NOMO-1 treated with dmso at 0.1 percent for 144 hours (cell line): ENCODE data around the gene ZNF638.
"Not testable (repeated sequence)": the region's sequence is repeated elsewhere in the genome, so short reads cannot be mapped to it uniquely, and the experiment has no call there.

Experiments used
- DNase-seq: peaks from one replicate; lab custom pipeline; 2025; ENCODE audit not compliant: unreplicated experiment; lab: John Stamatoyannopoulos, UW

ZNF638 gene, protein sequence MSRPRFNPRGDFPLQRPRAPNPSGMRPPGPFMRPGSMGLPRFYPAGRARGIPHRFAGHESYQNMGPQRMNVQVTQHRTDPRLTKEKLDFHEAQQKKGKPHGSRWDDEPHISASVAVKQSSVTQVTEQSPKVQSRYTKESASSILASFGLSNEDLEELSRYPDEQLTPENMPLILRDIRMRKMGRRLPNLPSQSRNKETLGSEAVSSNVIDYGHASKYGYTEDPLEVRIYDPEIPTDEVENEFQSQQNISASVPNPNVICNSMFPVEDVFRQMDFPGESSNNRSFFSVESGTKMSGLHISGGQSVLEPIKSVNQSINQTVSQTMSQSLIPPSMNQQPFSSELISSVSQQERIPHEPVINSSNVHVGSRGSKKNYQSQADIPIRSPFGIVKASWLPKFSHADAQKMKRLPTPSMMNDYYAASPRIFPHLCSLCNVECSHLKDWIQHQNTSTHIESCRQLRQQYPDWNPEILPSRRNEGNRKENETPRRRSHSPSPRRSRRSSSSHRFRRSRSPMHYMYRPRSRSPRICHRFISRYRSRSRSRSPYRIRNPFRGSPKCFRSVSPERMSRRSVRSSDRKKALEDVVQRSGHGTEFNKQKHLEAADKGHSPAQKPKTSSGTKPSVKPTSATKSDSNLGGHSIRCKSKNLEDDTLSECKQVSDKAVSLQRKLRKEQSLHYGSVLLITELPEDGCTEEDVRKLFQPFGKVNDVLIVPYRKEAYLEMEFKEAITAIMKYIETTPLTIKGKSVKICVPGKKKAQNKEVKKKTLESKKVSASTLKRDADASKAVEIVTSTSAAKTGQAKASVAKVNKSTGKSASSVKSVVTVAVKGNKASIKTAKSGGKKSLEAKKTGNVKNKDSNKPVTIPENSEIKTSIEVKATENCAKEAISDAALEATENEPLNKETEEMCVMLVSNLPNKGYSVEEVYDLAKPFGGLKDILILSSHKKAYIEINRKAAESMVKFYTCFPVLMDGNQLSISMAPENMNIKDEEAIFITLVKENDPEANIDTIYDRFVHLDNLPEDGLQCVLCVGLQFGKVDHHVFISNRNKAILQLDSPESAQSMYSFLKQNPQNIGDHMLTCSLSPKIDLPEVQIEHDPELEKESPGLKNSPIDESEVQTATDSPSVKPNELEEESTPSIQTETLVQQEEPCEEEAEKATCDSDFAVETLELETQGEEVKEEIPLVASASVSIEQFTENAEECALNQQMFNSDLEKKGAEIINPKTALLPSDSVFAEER (N-terminal part only)

DNA sequence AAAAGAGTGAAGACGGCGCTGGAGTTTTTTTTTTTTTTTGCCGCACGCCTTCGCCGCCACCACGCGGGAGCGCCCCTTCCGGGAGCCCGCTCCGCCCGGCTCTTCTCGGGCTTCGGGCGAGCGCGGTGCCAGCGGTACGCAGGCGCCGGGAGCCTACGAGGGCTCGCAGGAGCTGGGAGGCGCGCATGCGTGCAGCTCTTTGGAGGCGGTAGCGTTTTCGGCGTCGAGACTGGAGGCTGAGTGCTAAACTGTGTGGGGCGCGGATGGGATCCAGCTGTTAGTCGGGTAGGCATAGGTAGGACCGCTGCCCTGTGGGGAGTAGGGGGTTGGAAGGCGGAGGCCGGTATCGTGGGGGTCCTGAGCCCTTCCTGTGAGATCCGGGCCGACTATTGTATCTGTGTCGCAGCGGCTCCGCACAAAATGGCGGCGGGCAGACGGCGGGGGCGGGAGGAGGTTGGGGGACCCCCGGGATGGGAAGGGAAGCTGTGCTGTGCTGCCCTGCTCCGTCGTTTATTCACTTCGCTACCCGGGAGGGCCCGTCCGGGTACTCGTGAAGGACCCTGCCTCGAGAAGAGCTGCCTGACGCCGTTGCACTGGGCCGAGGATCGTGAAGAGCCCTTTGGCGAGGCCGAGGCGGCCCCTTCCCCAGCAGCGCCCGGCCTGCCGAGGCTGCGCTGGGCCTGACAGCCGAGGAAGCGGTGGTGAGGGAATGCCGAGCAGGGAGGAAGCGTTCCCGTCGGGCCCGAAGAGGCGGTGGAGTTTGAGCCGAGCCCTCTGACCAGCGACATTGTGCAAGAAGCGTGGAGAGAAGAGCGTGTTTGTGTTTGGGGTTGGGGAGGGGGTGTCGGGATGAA lies at the start of gene ZNF638:
Gene ZNF638 (plus strand): TSS at position 202 of the 854 bp plus-strand sequence. CDS start 17,173 bp downstream, outside the sequence.
- peak; percentile 94 for DNase-seq

DNA sequence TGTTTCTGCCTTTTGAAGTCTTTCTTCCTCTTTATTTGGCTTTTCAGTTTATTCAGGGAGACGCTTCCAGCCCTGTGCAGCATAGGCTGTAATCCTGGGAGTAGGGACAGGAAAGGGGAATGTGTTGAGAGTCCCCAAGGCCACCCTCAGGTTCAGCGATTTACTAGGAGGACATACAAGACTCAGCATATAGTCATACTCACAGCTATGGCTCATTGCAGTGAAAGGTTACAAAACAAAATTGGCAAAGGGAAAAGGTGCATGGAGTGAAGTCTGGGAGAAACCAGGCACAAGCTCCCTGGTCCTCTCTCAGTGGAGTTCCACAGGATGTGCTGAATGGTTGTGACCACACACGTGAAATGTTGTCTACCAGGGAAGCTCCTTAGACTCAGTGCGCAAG lies 49.6 kb upstream of the ZNF638 start:
- no peak for DNase-seq

DNA sequence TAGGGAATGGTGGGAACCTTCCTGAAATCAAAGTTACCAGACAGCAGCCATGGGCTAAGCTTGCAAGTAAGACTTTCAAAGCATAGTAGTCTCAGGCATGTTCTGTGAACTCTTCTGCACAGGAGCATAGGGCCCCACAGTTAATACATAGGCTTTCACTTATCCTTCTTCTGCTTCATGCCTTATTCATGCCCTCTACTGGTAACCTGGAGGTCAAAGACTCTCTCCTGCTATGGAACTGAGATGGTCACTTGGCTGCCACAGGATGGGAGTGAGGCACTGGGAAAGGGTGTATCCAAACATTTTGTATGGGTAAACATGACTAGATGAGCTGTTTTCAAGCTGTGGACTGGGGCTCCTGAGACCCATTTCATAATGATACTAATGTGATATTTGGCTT lies 49.1 kb upstream of the ZNF638 start:
- DNase-seq = no peak

DNA sequence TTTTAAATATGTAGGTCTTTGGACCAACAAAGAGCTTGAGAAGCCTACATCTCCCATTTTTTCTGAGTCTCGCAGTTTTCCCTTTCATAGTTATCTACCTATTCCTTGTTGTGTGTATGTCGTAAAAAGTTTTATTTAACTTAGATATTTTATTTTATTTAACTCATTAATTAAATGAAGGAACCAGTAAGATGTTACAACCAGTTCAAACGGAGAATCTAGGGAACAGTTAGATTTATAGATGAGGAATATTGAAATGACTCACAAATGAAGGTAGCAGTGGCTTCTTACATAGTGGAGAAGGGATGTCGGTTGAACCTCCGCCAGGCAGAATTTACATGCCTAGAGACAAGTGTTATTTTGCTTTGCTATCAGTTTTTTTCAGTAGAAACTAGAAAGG lies 48.5 kb upstream of the ZNF638 start:
- no peak for DNase-seq

DNA sequence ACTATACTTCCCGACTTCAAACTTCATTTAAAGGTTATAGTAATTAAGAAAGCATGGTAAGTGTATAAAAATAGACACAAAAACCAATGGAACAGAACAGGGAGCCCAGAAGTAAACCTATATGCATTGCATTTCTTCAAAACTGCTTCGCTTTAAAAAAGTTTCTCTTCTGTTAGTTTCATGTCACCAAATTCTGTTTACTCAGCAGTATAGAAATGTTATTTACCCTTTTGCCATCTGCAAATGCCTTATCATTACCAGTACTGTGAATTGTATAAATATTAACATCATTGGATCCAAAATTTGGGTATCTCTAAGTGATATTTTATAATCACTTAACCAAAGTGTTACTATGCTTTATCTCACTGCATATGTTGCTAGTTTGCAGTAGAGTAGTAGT lies 45.9 kb upstream of the ZNF638 start:
- no peak for DNase-seq

DNA sequence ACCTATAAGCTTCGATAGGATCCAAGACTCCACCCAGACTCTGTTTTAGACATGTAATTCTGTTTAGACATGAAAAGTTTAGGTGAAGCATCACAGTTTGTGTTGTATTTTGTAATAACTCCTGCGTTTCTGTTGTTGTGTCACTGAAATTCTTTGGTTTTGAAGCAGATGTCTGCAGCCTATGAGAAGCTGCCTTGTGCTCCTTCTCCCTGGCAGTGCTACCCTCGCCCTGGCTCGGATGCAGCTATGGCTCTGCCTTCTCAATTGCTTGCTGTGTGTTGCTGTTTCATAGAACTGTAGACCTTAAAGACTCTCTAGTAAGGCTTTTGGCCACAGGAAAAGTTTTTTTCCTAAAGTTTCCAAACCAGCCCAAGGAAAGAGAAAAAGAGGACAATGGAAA lies 40.2 kb upstream of the ZNF638 start:
- DNase-seq = no peak

DNA sequence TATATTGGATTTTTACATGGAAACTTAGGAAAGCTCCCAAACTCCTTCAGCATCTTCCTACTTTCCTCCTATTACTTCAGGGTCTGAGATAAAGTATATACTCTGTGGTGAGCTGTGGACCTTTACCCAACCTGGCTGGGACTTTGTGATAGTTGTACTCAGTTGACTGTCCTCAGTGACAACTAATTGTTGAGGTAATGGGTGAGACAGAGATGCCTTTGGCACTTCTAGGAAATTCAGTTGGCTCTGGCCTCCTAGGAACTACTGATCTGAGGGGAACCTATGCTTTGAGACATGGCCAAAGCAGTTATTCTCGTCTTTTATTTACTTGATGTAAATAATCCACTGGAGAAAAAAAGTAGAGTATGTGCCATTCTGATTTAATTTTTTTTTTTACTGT lies 39.4 kb upstream of the ZNF638 start:
- DNase-seq = no peak

DNA sequence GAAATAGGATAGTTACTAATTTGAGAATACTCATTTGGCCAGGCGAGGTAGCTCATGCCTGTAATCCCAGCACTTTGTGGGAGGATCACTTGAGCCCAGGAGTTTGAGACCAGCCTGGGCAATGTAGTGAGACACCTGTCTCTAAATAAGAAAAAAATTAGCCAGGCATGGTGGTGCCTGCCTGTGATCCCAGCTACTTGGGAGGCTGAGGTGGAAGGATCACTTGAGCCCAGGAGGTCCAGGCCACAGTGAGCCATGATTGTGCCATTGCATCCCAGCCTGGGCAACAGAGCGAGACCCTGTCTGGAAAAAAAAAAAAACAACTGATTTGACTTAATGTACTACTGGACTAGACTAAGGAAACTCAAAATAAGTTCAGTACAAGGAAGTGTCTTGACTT lies 32.7 kb upstream of the ZNF638 start:
- DNase-seq = no peak

DNA sequence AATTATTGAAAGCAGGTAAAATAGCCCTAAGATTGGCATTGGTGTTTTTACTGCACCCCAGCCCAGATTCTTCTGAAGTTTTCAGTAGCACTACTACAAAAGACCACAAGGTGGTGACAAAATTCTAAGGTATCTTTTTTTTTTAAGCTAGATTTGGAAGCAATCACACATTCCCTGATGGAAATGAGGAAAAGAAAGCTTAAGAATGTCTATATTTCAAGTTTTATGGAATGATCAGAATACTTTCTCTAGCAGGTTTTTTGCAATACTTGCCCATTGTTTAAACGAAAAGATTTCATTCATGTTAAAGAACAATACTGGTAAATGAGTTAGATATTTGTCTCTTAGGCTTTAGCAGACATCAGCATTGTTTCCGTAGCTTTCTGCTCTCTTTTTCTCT lies 32.1 kb upstream of the ZNF638 start:
- DNase-seq = no peak

DNA sequence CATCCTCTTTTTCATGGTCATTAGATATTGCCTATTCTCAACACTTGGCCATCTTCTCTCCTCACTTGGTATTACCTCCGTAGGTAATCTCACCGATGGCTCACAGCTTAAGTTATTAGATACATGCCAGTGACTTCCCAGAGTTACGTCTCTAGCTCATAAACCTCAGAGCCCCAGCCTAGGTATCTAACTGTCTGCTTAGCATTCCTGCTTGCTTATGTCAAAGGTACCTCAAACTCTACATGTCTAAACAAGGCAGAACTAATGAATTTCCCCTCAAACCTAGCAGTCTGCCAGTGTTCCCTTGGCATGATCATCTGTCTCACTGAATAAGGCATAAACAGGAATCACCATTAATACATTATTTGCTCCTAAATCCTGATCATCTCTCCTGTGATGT lies 27.7 kb upstream of the ZNF638 start:
- no peak for DNase-seq

DNA sequence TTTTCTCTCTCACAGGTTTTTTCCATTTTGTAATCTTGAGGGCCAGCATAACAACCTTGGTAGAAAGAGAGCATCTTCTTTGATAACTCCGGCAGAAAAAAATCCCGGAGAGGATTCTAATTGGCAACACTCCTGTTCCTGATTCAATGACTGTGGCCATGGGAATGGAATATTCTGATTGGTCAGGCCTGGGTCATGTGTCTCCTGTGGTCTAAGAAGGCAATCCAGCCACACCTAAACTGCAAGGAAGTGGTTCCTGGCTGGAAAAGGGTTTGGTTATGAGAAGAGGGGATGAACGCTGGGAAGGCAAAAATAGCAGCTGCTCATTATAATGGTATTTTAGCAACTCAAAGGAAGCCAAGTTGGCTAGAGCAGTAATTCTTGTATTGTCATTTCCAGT lies 24.8 kb upstream of the ZNF638 start:
- DNase-seq = no peak

DNA sequence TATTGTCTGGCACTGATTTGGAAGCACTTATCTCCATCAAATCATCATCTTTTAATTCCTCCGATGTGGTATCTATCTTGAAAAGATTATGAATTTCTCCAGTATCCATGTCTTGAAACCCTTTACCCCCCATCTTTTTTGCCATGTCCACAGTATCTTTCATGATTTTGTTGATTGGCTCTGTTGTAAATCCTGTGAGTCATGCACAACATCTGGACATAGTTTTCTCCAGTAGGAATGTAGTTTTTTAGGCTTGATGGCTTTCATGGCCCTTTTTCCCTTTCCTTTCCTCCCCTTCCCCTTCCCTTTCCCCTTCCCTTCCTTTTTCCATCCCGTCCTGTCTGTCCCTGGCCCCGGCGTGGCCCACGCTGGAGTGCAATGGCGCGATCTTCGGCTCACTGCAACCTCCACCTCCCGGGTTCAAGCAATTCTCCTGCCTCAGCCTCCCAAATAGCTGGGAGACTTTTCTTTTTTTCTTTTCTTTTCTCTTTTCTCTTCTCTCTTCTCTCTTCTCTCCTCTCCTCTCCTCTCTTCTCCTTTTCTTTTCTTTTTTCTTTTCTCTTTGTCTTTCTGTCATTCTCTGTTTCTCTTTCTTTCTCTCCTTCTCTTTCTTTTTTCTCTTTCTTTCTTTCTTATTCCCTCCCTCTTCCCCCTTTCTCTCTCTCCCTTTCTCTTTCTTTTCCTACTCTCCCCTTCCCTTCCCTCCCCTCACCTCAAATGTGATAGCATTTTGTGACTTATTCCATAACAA lies 18.4 kb upstream of the ZNF638 start:
- DNase-seq = no peak

DNA sequence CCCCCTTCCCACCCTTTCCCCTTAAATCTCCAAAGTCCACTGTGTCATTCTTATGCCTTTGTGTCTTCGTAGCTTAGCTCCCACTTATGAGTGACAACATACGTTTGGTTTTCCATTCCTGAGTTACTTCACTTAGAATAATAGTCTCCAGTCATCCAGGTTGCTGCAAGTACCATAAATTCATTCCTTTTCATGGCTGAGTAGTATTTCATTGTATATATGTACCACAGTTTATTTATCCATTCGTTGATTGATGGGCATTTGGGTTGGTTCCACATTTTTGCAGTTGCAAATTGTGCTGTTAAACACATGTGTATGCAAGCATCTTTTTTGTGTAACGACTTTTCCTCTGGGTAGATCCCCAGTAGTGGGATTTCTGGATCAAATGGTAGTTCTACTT lies 14.5 kb upstream of the ZNF638 start:
- DNase-seq = no peak

DNA sequence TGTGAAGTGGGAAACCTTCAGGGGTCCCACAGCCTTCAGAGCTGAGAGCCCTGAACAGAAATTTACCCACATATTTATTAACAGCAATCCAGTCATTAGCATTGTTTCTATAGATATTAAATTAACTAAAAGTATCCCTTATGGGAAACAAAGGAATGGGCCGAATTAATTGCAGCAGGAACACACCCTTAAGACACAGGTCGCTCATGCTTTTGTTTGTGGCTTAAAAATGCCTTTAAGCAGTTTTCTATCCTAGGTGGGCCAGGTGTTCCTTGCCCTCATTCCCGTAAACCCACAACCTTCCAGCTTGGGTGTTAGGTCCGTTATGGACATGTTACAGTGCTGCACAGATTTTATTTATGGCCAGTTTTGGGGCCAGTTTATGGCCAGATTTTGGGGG lies 13.7 kb upstream of the ZNF638 start:
- DNase-seq = not testable (repeated sequence)

DNA sequence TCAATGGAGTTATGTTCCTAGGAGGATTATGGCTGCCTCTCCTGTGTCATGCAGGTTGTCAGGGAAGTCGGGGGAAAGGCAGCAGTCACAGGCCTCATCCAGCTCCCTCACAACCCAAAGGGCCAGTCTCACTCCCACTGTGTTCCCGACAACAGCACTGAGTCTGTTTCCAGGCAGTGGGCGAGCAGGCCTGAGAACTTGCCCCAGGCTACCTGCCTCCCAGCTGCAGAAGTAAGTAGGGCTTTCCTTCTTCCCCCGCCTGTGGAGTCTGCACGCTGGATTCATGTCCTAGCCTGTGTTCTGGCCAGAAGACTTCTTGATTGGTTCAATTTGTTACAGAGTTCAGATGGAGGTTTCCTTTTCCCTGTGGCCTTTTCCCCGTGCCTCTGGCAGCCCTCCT lies 8.2 kb upstream of the ZNF638 start:
- no peak for DNase-seq

DNA sequence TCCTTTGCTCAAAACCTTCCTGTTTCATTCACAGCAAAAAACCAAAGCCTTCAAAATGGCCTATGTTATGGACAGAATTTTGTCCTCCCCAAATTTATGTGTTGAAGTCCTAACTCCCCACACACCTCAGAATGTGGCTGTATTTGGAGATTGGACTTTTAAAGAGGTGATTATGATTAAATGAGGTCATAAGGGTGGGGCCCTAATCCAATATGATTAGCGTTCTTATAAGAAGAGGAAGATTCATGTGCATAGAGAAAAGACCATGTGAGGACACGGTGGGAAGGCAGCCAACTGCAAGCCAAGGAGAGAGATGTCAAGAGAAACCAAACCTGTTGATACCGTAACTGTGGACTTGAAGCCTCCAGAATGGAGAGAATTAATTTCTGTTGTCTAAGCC lies 4.6 kb upstream of the ZNF638 start:
- no peak for DNase-seq

DNA sequence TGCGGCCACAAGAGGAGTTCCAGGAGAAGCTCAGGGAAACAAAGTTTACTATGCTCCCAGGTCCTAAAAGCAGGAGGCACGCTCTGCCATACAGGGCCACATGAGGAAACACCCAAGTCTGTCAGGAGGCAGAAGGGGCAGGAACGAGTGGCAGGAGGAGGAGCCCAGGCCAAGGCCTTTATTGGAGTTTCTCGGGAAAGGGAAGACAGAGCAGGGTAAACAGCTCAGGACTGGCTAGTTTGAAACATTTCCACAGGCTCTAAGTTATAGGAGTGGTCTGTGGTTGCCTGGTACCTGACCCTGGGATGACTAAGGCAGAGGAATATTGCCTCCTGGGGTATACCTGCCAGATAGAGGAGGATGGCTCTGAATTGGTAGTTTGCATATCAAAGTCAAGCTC lies 3.7 kb upstream of the ZNF638 start:
- DNase-seq = no peak

DNA sequence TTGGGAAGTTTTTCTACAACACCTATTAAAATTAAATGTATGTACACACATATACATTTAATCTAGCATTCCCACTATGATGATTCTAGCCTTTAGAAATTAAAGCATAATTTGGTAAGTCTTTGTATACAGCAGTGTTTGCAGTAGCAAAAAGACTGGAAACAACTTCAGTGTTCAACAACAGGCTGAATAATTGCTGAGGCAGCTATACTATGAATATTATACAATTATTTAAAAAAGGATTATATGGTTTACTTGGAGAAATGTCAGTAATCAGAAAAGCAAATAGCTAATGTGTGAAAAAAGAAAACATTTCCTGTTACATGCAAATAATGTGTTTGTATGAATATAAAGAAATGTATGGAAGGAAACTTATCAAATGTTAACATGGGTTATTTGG lies 1.4 kb upstream of the ZNF638 start:
- DNase-seq = no peak

DNA sequence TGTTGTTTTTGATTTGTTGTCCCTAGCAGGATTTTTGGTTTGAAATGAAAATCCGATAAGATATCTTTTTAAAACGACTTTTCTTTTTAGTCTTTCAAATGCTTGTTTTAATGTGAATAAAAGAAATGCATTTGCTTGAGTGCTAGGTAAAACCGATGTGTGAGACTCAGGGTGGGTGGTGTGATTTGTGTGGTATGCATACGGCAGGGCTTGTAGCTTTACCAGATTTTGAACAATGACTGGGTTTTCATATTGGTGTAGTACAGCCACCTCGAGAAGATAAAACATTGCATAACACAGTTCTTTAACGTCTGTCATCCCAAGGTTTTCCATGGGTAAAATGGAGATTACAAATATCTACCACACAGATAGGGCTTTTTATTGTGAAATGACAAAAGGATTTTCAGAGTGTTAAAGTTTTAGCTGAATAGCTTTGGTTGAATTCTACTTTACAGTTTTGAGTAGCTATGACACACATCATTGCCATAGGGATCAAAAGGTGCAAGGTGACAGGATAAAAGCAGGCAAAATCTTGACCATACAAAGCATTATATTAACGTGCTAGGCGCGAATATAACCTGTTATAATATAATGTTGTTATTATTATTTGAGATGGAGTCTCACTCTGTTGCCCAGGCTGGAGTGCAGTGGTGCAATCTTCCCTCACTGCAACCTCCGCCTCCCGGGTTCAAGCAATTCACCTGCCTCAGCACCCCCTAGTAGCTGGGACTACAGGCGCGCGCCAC lies 824 bp upstream of the ZNF638 start:
- DNase-seq = no peak

DNA sequence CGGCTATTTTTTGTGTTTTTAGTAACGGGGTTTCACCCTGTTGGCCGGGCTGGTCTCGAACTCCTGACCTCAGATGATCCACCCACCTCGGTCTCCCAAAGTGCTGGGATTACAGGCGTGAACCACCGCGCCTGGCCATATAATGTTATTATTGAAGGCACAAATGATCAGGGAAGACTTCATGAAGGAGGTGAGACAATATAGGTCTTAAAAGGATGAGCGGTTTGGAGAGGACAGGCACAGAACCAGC lies 326 bp upstream of the ZNF638 start:
- not testable (repeated sequence) for DNase-seq
